HG02571 (cell line): ENCODE measurements around the gene PARP15.
"Not testable (repeated sequence)": the region's sequence is repeated elsewhere in the genome, so short reads cannot be mapped to it uniquely, and the experiment has no call there.

Experiments
- ATAC-seq: cut with Tn5 transposase; IDR thresholded peaks from one replicate; pipeline ENCODE4 v1.9.1; 2021; ENCODE audit warnings: mild to moderate bottlenecking, moderate library complexity; ENCODE audit not compliant: unreplicated experiment

The PARP15 gene

GRCh38 chr3:122661633-122662032, 84.2 kb downstream of the PARP15 start:
- ATAC-seq = peak; percentile 63

GRCh38 chr3:122662505-122662904, 85.1 kb downstream of the PARP15 start:
- ATAC-seq = no peak

- no peak for ATAC-seq
Observed at GRCh38 chr3:122665226-122665786, 87.9 kb downstream of the PARP15 start.

GRCh38 chr3:122665881-122666280, 88.4 kb downstream of the PARP15 start:
- no peak for ATAC-seq

GRCh38 chr3:122668930-122669730, 91.7 kb downstream of the PARP15 start:
- ATAC-seq = peak; percentile 80

- no peak for ATAC-seq
Observed at GRCh38 chr3:122671553-122671952, 94.1 kb downstream of the PARP15 start.

- no peak for ATAC-seq
Observed at GRCh38 chr3:122674339-122674738, 96.9 kb downstream of the PARP15 start.

- no peak for ATAC-seq
Observed at GRCh38 chr3:122676759-122677158, 99.3 kb downstream of the PARP15 start.

- no peak for ATAC-seq
Observed at GRCh38 chr3:122677216-122677615, 99.8 kb downstream of the PARP15 start.

- no peak for ATAC-seq
Observed at GRCh38 chr3:122678506-122678905, 101.1 kb downstream of the PARP15 start.

- ATAC-seq = peak; percentile 38
Observed at GRCh38 chr3:122679085-122679881, 101.8 kb downstream of the PARP15 start.

- ATAC-seq = no peak
Observed at GRCh38 chr3:122679882-122680474, 102.5 kb downstream of the PARP15 start.

- no peak for ATAC-seq
Observed at GRCh38 chr3:122680475-122681283, 103.2 kb downstream of the PARP15 start, which contains the start of gene PARP14. Gene PARP14, plus strand, starts transcription at chr3:122680839. Its CDS starts 45 bp downstream, at chr3:122680884.

- ATAC-seq = no peak
Observed at GRCh38 chr3:122681284-122681973, 104.0 kb downstream of the PARP15 start.

- no peak for ATAC-seq
Observed at GRCh38 chr3:122681974-122682409, 104.5 kb downstream of the PARP15 start.

- not testable (repeated sequence) for ATAC-seq
Observed at GRCh38 chr3:122682778-122683411, 105.4 kb downstream of the PARP15 start.

- ATAC-seq = no peak
Observed at GRCh38 chr3:122687298-122687697, 109.8 kb downstream of the PARP15 start.
